GM12892 (cell line): ENCODE results near the gene KRTAP2-4.

ENCODE experiments used
- DNase-seq: peaks from one replicate; pipeline ENCODE4 v3.0.0; 2011; ENCODE audit not compliant: insufficient read length
- FAIRE-seq: peaks from 2 replicates; lab custom pipeline; 2011; peaks lifted over from hg19 to GRCh38; lab: Jason Lieb, UNC
- POLR2A ChIP-seq: IDR thresholded peaks from 2 replicates; pipeline ENCODE4 v1.6.1; 2011; ENCODE audit warnings: low read depth, low read length, control low read depth
- POLR2AphosphoS5 ChIP-seq: IDR thresholded peaks from 2 replicates; pipeline ENCODE4 v1.6.1; 2011; ENCODE audit warnings: low read depth, low read length, control low read depth
- TAF1 ChIP-seq: IDR thresholded peaks from 2 replicates; pipeline ENCODE4 v1.6.1; 2011; ENCODE audit warnings: low read depth, mild to moderate bottlenecking, control low read depth, low read length, borderline replicate concordance

The KRTAP2-4 gene

GRCh38 chr17:41016578-41017215 lies 49.0 kb downstream of the KRTAP2-4 start:
- TF ChIP-seq TAF1 = no peak
- TF ChIP-seq POLR2A = no peak
- no peak for FAIRE-seq
- DNase-seq = no peak

GRCh38 chr17:41015454-41015853 lies 50.2 kb downstream of the KRTAP2-4 start:
- FAIRE-seq = no peak
- TF ChIP-seq TAF1 = no peak
- no peak for TF ChIP-seq POLR2AphosphoS5
- TF ChIP-seq POLR2A = no peak
- DNase-seq = no peak
